HG02571 (cell line): ENCODE measurements around the gene DUS1L.
"Not testable (repeated sequence)": the region's sequence is repeated elsewhere in the genome, so short reads cannot be mapped to it uniquely, and the experiment has no call there.

Experiments
- ATAC-seq: cut with Tn5 transposase; IDR thresholded peaks from one replicate; pipeline ENCODE4 v1.9.1; 2021; ENCODE audit warnings: mild to moderate bottlenecking, moderate library complexity; ENCODE audit not compliant: unreplicated experiment

The DUS1L gene

GRCh38 chr17:82046903-82047302 lies 18.7 kb downstream of the DUS1L start:
- no peak for ATAC-seq

- ATAC-seq = no peak
Measured at GRCh38 chr17:82045936-82046484, 19.6 kb downstream of the DUS1L start.

GRCh38 chr17:82043507-82043906 lies 22.1 kb downstream of the DUS1L start:
- no peak for ATAC-seq

GRCh38 chr17:82042649-82043048 lies 23.0 kb downstream of the DUS1L start:
- ATAC-seq = no peak

GRCh38 chr17:82041144-82041814 lies 24.3 kb downstream of the DUS1L start:
- no peak for ATAC-seq

- no peak for ATAC-seq
Measured at GRCh38 chr17:82039695-82040299, 25.8 kb downstream of the DUS1L start.

GRCh38 chr17:82038796-82039409 lies 26.7 kb downstream of the DUS1L start:
- not testable (repeated sequence) for ATAC-seq

- ATAC-seq = no peak
Measured at GRCh38 chr17:82037889-82038195, 27.8 kb downstream of the DUS1L start.

- peak; percentile 84 for ATAC-seq
Measured at GRCh38 chr17:82037092-82037888, 28.3 kb downstream of the DUS1L start, which contains the start of gene DCXR. Gene DCXR, minus strand, starts transcription at chr17:82037697. Its CDS starts 15 bp downstream, at chr17:82037682.

GRCh38 chr17:82036634-82037091 lies 28.9 kb downstream of the DUS1L start:
- no peak for ATAC-seq

GRCh38 chr17:82035956-82036633 lies 29.5 kb downstream of the DUS1L start:
- ATAC-seq = no peak

GRCh38 chr17:82035488-82035887 lies 30.1 kb downstream of the DUS1L start:
- ATAC-seq = no peak

GRCh38 chr17:82034371-82035011 lies 31.1 kb downstream of the DUS1L start:
- ATAC-seq = no peak

- no peak for ATAC-seq
Measured at GRCh38 chr17:82033359-82034085, 32.1 kb downstream of the DUS1L start.

GRCh38 chr17:82031885-82032627 lies 33.5 kb downstream of the DUS1L start:
- no peak for ATAC-seq

- ATAC-seq = no peak
Measured at GRCh38 chr17:82031303-82031884, 34.2 kb downstream of the DUS1L start, which contains the start of gene RAC3. Gene RAC3, plus strand, starts transcription at chr17:82031678. Its CDS starts 84 bp downstream, at chr17:82031762.

GRCh38 chr17:82030470-82031302 lies 34.9 kb downstream of the DUS1L start:
- ATAC-seq = no peak
